HG02623 (cell line): ENCODE results near the gene MBLAC1.
A peak's percentile ranks its signal among the peaks of the same experiment; 100 is the strongest.

ENCODE experiments used
- ATAC-seq: cut with Tn5 transposase; IDR thresholded peaks from one replicate; pipeline ENCODE4 v1.9.1; 2021; ENCODE audit warnings: moderate library complexity; ENCODE audit not compliant: unreplicated experiment

MBLAC1 gene

DNA sequence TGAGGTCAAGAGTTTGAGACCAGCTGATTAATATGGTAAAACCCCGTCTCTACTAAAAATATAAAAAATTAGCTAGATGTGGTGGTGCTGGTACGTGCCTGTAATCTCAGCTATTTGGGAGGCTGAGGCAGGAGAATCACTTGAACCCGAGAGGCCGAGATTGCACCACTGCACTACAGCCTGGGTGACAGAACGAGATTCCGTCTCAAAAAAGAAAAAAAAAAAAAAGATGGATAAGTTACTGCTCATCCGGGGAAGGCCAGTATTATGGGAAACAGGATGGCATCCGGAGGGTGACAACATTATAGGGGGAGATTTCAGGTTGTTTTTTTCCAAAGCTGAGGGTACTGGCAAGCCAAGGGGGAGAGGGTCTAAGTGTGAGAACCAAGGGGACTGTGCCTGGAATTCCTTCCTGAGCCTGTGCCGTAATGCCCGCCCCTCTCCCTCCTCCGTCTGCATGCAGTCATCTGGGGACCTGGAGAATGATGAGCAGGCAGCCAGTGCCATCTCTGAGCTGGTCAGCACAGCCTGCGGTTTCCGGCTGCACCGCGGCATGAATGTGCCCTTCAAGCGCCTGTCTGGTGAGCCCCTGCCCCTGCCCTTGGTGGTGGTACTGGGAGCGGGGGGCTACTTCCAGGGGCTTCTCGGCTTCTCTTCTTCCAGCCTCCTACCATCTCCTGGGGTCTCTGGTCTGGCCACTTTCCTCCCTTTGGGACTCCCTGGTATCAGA lies 26.3 kb downstream of the MBLAC1 start:
- ATAC-seq = no peak

DNA sequence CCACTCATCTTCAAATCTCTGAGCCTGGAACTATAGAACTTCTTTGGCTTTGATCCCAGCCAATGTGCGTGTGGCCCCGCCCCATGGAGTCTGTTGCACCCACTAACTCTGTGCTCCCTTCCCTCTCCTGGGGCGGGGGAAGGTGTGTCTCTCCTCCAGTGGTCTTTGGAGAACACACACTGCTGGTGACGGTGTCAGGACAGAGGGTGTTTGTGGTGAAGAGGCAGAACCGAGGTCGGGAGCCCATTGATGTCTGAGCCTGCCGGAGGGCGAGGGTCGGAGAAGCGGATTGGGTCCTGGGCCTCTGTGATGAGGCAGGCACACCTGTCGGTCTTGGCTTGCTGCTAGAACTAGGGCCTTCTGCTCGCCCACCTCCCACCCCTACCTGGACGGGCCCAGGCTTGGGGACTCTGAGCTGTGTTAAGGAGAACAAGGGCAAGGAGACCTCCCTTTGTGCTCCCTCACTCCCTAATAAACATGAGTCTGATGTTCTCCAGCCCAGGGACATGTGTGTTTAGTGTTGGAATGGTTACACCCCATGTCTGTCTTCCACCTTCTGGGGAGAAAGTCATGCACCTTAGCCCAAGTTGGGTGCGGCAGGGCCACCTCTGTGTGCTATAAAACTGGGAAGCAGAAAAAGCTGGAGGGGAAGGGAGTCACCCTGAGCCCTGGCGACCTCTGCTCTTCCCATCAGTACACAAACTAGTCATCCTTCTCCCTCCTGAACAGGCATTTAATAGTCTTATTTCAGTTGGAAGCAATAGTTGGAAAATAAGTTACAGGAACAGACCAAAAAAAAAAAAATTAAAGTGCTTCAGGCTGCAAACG lies 27.2 kb downstream of the MBLAC1 start:
- ATAC-seq = no peak

DNA sequence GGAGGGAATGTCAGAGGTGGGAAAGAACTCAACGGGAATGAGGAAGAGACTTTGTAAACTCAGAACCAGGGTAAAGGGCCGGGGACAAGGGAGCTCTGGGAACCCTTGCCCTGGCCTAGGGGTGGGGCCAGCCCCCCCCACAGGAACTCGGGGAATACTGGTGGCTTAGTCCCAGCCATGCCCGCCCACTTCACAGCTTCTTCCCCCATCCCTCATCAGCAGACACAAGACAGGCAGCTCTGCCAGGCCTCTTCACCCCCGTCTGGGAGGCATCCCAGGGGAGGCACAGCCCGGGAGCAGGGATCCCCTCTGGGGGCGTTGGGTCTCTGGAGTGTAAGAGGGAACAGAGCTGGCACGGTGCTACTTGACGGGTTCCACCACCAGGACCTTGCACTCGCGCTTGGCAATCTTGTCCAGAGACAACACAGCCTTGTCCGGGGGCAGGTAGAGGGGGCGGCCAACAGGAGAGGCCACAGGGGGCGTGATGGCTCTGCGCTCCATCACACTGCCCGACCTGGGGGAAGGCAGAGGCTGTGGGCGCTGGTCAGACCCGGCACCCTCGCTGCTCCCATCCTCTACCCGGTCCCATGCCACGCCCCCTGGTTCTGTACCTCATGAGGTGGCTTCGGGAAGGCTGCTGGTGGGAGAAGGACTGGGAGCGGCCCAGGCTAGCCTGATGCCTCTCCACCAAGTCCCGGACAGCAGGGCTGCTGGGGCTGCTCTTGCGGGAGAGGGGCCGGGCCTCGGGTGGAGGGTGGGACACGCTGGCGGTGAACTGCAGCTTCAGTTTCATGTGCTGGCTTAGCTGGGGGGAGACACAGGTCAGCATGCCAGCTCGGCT lies 28.1 kb downstream of the MBLAC1 start:
- ATAC-seq = no peak

DNA sequence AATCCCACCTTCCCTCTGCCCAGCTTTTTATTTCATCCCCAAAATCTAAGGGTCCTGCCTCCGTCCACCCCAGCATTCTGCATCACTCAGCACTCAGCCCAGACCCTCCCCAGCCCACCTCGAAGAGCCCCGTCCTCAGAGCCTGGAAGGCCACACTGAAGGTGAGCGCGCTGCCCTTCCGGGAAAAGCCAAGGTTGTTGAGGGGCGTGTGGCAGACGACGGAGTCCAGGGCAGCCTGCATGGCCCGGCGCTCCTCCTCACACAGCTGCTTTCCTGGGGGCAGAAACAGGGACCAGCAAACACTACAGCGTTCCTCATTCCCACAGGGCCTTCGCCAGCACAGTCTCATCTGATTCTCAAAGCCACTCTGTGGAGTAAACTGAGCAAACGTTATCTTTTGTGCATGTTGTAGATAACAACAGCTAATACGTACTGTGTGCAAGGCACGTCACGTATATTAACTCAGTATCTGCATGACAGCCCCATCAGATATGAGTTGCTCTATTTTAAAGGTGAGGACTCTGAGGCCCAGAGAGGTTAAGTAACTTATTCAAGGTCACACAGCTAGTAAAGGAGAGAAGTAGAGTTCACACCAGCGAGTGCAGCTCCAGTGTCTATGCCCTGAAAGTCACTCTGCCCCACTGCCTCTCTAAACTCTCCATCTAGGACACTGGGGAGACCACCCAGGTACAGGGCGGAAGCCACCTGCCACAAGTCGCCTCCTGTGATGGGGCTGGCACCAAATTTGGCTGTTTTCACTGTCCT lies 29.0 kb downstream of the MBLAC1 start:
- ATAC-seq = no peak

DNA sequence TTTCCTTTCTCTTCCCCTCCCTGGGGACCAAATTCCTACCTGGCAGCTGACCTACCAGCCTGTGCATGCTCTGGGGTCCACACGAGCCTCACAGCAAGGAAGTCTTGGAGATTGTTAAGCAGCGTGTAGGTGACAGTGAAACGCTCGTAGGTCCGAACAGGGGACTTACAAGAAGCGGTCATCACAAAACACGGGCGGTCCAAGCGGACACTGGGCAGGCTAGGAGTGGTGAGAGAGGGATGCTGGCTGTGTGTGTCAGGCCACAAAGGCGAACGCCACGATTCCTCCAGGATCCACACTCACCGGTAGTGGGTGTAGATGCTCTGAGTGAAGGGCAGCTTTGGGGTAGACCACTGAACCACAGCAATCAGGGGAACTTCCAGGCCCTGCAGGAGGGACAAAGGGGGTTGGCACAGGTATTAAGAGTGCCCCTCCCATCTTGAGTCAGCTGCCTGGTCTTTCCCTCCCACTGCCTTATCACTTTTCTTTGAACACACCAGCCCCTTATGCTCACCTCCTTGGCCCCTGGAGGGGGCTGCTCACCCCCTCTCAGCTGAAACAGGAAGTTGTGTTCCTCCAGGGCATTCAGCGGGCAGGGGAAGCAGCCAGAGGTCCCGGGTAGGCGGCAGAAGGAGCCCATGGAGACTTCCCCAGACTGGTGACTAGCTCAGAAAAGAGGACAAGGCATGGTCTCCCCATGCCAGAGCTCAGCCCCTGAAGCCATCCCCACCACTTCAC lies 29.7 kb downstream of the MBLAC1 start:
- ATAC-seq = no peak

DNA sequence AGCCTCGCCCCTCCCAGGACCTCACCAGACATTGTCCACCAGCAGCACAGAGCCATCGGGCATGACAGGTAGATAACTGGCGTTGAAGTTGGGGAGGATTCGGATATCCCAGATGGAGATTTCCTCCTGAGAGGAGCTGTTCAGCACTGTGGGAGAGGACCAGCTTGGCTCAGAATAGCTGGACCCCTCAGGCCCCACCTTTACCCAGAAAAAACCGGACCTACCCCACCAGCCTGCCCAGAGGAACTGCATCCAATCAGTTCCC lies 30.2 kb downstream of the MBLAC1 start:
- ATAC-seq = no peak

DNA sequence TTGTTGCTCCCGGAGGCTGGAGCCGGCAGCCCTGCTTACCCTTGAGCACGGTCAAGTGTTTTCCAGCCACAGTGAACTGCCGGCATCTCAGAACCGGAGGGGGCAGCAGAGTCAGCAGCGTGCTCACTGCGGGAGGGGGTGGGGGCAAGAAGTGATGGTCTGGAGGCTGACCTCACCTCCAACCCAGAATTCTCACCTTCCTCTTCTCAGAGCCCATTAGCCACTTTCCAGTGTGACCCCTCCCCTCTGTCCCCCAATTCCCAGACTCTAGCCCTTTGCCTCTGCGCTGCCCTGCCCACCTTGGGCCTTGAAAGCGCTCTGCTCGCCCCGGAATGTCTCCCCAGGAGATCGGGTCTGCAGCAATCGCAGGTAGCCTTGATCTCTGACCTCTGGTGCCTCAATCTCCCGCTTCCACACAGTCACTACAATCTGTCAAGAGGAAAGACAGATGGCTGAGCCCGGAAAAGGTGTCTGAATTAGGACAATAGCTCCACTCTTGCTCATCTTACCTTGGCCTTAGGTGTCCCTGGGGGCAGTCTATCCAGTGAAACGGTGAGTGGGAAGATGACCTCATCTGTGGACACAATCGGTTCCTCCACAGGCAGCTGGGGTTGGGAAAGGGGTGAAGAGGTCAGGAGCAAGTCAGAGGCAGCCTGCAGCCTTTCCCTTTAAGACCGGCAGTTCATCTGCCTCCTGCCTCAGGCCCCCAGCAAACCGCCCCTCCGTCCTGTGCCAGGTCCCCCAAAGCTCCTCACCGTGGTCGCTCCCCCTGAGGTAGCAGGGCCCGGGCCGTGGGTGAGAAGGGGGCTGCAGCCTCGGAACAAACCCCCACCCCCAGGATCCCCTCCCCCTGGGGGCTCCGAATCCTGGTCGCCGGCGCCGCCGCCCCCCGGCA lies 30.8 kb downstream of the MBLAC1 start:
- no peak for ATAC-seq

DNA sequence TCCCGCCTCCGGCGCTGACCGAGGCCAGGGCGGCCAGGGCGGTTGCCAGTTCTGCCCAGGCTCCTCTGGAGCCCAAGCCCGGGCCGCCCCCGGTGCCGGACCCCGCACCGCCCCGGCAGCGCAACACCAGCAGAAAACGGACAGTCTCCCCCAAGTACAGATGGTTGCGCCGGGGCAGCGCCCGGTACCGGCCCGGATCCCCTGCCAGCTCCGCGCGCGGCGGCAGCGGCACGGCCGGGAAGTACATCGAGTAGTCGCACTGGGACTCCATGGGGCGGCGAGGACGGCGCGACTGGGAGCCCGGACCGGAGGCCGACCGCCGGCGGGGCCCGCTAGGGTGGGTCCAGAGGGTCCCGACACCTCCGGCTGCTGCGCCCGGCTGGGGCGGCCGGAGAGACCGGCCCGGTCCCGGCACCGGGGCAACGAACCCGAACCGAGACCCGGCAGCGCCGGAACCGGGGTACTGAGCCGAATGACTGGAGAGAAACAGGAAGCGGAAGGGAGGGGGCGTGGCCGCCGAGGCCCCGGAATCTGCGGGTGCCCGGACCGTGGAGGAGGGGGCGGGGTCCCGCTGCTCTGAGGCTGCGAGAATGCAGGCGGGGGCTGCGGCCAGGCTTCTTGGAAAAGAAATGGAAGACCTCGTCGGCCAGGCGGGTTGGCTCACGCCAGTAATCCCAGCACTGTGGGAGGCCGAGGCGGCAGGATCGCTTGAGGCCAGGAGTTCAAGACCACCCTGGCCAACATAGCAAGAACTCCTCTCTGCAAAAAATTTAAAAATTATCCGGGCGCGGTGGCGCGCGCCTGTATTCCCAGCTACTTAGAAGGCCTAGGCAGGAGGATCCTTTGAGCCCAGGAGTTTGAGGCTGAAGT lies 31.7 kb downstream of the MBLAC1 start, which contains the start of gene TRAPPC14:
TSS of gene TRAPPC14 (minus strand) at position 495 of the 870 bp plus-strand sequence. CDS start at position 271, 224 bp downstream.
- ATAC-seq = peak; percentile 72

DNA sequence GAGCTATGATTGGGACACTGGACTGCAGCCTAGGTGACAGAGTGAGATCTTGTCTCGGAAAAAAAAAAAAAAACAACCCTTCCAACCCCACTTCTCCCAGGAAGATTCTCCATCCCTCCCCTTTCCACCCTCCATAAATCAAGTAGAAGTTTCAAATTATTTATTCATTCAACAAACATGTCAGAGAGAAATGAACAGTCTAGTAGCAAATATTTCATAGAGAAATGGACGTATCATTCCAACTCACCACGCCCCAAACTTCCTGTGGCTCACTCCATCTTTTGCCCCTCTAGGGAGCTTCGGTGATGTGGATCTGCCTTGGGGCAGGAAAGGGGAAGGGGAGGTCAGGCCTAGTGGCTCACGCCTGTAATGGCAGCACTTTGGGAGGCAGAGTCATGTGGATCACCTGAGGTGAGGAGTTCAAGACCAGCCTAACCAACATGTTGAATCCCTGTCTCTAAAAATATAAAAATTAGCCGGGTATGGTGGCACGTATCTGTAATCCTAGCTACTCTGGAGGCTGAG lies 32.4 kb downstream of the MBLAC1 start:
- ATAC-seq = no peak

DNA sequence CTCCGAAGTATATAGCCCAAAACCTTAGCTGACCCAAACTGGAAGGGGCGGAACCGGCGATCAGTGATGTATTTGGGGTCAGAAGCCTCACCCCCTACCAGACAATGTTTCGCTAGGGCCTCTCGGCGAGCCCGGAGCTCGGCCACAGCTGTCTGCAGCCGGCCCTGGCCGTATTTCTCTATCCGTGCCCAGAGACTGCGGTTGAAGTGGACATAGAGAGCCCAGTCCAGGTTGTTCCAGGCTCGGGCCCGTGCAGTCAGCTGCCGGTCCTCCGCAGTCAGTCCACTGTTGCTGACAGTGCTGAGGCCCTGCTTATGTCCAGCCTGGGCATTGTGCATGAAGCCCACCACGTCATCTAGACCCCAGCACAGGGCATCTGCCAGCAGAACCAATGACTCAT lies 33.3 kb downstream of the MBLAC1 start:
- no peak for ATAC-seq

DNA sequence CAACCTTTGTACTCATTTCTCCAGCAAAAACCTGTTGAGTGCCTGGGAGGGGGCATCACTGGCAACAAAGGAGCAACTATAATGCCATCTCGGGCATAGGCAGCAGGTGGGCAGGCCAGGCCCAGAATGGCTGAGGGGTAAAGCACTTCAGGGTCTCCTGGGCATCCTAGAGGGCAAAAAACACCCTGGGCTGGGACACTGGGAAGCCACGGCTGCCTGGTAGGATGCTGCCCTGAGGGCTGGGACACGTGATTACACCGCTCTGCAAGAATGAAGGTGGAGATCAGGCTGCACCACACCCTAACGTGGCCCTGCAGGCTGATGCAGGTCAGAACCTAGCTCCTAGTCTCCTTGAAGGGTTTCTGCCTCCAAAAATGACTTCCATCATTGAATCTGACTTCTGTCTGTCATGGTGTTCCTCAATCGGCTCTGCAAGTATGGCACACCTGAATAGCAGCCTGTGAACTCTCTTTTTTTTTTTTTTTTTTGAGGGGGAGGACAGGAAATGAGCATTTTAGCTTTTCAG lies 36.3 kb downstream of the MBLAC1 start:
- ATAC-seq = no peak

DNA sequence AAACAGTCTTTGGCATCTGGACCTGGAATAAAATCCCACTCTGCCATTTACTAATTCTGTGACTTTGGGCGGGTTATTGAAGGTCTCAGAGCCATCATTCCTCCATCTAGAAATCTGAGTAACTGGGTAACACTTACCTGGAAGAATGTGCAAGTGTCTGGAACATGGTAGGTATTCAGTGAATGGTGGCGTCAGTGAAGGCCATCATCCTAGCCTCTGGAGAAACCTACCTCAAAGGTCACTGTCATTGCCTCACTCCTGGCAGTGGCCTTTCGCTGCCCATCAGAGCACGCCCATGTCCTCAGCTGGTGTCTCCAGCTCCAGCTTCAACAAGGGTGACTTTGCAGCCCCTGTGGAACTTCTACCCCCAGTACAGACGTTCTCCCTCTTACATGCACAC lies 37.1 kb downstream of the MBLAC1 start:
- no peak for ATAC-seq

DNA sequence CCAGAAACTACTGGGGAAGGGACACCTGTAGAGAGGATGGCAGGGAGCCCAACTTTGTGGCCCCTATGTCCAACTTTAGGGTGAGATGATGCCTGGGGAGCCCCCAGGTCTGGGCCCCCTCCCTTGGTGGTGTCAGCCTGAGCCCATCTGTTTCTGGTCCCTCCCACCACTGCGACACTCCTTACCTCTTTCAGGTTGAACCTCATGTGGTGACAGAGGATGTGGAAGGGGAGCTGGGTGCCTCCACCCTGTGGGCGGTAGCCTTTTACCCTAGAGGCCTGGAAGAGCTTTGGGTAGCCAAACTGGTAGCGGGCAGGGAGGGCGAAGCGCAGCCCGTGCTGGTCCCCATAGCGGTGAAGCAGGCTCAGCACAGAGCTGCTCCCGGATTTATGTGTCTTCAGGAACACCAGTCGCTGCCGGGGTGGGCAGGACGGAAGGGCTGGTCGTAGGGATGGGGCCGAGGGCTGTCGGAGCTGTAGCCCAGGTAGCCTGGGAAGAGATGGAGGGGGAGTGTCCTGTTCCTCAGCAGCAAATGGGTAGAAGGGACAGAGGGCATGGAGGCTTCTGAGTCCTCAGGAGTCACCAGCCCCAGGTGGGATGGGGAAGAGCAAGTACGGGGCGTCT lies 39.7 kb downstream of the MBLAC1 start:
- no peak for ATAC-seq

DNA sequence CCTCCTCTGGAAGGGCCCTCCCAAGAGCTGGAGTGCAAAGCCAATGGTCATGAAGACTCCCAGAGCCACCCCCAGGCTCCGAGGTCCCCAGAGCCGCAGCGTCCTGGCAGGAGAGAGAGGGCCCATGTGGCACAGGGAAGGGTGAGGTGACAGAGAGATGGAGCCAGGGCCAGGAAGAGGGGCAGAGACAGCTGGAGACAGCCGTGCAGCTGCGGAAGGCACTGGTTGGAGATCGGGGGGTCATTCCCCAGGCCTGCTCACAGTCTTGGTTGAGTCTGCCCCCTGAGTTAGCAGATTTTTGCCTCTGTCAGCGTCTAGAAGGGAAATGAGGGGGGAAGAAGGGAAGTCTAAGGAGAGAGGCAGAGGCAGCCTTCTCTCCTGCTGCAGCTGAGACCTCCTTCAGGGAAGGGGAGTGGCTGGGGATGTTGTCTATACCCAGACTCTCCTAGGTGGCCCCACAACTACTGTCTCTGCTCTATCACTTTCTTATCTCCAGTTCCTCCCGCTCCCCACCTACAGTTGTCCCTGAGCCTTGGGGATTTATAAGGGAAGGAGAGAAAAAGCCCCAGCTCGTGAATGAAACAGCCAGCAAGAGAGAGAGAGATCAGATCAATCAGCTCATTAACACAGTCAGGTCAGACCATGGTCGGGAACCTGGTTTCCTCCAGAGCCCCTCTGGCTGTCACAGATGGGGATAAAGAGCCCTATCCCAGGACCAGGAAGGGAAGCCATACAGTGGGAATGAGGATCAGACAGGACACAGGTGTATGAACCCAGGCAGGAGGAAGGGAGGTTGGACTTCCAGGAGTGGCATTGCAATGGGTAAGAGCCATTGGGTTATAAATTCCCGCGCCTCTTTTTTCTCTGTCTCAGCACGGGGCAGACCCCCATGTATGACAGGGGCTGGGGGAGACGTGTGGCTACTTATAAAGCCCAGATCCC lies 40.5 kb downstream of the MBLAC1 start:
- no peak for ATAC-seq

DNA sequence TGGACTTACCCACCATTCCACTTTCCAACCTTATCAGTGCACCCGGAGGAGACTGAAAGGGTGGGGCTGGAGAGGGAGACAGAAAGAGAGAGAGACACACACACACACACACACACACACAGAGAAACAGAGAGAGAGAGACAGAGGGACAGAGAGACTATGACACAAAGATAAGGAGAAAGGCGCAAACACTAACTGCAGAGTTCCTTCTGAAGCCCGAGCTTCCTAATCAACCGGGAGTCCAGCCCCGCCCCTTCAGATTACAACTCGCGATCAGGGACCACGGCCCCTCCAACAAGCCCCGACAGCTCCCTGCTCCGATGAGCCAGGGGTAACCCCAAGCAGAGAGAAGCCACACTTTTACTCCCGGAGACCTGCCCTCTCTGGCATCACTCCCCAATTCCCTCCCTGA lies 41.2 kb downstream of the MBLAC1 start:
- no peak for ATAC-seq

DNA sequence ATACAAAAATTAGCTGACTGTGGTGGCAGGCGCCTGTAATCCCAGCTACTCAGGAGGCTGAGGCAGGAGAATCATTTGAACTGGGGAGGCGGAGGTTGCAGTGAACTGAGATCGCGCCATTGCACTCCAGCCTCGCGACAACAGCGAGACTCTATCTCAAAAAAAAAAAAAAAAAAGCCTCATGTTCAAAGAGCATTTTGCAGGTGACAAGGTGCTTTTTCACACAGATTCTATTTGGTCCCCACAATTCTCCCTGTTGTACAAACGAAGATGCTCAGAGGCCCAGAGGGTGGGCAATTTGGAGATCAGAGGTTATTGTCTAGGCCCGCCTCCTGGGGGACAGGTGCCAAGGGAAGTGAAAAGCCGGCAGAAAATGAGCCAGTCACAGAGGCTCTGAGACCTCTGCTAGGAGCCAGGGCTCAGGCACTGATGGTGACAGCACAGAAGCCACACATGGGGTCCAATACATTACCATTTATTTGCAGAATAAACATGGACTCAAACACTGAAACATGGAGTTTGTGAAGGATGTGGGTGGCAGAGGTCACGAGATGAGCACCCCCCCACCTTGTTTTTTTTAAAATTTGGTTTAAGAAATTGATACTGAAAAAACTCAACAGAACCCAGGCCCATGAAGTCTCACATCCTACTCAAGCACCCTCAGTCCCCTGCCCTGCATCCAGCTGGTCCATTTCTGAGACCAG lies 42.5 kb downstream of the MBLAC1 start:
- no peak for ATAC-seq
